HG02610 (cell line): ENCODE data around the gene CDK15.
"Not testable (repeated sequence)": the region's sequence is repeated elsewhere in the genome, so short reads cannot be mapped to it uniquely, and the experiment has no call there.

Source experiments
- ATAC-seq: cut with Tn5 transposase; IDR thresholded peaks from one replicate; pipeline ENCODE4 v1.9.1; 2021; ENCODE audit warnings: mild to moderate bottlenecking, moderate library complexity; ENCODE audit not compliant: unreplicated experiment

CDK15 gene

GRCh38 chr2:201789395-201789794, 16.9 kb upstream of the CDK15 start:
- ATAC-seq: no peak

GRCh38 chr2:201790291-201790690, 16.0 kb upstream of the CDK15 start:
- ATAC-seq: no peak

- ATAC-seq: no peak
These were observed 15.3 kb upstream of the CDK15 start for GRCh38 chr2:201790989-201791388.

- no peak for ATAC-seq
These were observed 12.7 kb upstream of the CDK15 start for GRCh38 chr2:201793631-201794030.

GRCh38 chr2:201794294-201794693, 12.0 kb upstream of the CDK15 start:
- ATAC-seq: no peak

GRCh38 chr2:201795607-201796477, 10.5 kb upstream of the CDK15 start:
- ATAC-seq: no peak

- no peak for ATAC-seq
These were observed 9.9 kb upstream of the CDK15 start for GRCh38 chr2:201796478-201796865.

GRCh38 chr2:201797175-201797840, 9.0 kb upstream of the CDK15 start:
- no peak for ATAC-seq

GRCh38 chr2:201798252-201798913, 8.0 kb upstream of the CDK15 start:
- no peak for ATAC-seq

GRCh38 chr2:201798914-201799285, 7.4 kb upstream of the CDK15 start:
- ATAC-seq: not testable (repeated sequence)

- no peak for ATAC-seq
These were observed 1.2 kb downstream of the CDK15 start for GRCh38 chr2:201807452-201807999.

GRCh38 chr2:201808027-201808426, 1.7 kb downstream of the CDK15 start:
- no peak for ATAC-seq

GRCh38 chr2:201809633-201810032, 3.3 kb downstream of the CDK15 start:
- ATAC-seq: no peak

- ATAC-seq: not testable (repeated sequence)
These were observed 4.3 kb downstream of the CDK15 start for GRCh38 chr2:201810604-201811003.

GRCh38 chr2:201813996-201814760, 7.8 kb downstream of the CDK15 start:
- no peak for ATAC-seq

GRCh38 chr2:201816657-201817575, 10.6 kb downstream of the CDK15 start:
- ATAC-seq: no peak

- ATAC-seq: no peak
These were observed 14.2 kb downstream of the CDK15 start for GRCh38 chr2:201820383-201821007.

- ATAC-seq: no peak
These were observed 14.7 kb downstream of the CDK15 start for GRCh38 chr2:201821080-201821479.

GRCh38 chr2:201824212-201824611, 17.9 kb downstream of the CDK15 start:
- no peak for ATAC-seq
